Measurements from ENCODE around the gene TXNRD1. TPM values are rescaled to one million over a fixed set of nuclear protein-coding genes. Genes with fewer than 3 reads are reported as not detected.

Gene TXNRD1
- total and polyA plus RNA-seq, 11 donors, result 26.6 to 384 (median 90.8) TPM

- no peak for DNase-seq
- H3K27ac ChIP-seq, result no peak overlapping the region
Measured at GRCh38 chr12:104355630-104356029, 140.1 kb downstream of the TXNRD1 start.

GRCh38 chr12:104356231-104357115 is 140.9 kb downstream of the TXNRD1 start:
- Histone ChIP-seq H3K4me1 (peaks cover 0 to 6% (median 0%) of the 10 kb centered on the region in 12 donors), H3K27ac (no peak overlapping the region), H3K36me3 (peaks cover 0 to 26% (median 24%) of the 10 kb centered on the region in 9 donors), H3K27me3 (no peaks in the 10 kb centered on the region), H3K4me3 (no peak overlapping the region), H3K9me3 (peaks cover 0 to 10% (median 5%) of the 10 kb centered on the region in 12 donors)
- TF ChIP-seq CTCF (IDR thresholded peaks at IDR 0.05) (no peak), POLR2A (IDR thresholded peaks at IDR 0.05) (no peak)
- WGBS, 4 donors, result 78 to 81% (median 81%) methylated on average over 17 of the region's 17 CpGs
- intact Hi-C loops (cut with DNase I), result loop anchor here in 8 of 10 donors (2.0 to 5.0 kb wide), 3 partner anchors 139 to 158 kb away; partner anchors contain the start of gene TXNRD1 (in 5 of the 8)
- ATAC-seq (peak in 1 of 4 donors; percentile 6), DNase-seq (no peak)

More at GRCh38 chr12:104355630-104356029, 140.1 kb downstream of the TXNRD1 start:
- TF ChIP-seq CTCF (IDR thresholded peaks at IDR 0.05) (no peak), POLR2A (IDR thresholded peaks at IDR 0.05) (no peak)
- Histone ChIP-seq H3K27me3 (no peaks in the 10 kb centered on the region), H3K4me1 (peaks cover 0 to 3% (median 0%) of the 10 kb centered on the region in 12 donors), H3K4me3 (no peak overlapping the region), H3K9me3 (peaks cover 0 to 8% (median 5%) of the 10 kb centered on the region in 12 donors), H3K36me3 (peaks cover 0 to 34% (median 30%) of the 10 kb centered on the region in 9 donors)
- ATAC-seq, result no peak
- intact Hi-C loops (cut with DNase I), result loop anchor here in 8 of 10 donors (2.0 to 5.0 kb wide), 3 partner anchors 138 to 157 kb away; partner anchors contain the start of gene TXNRD1 (in 5 of the 8)
- WGBS, 4 donors, result 83 to 94% (median 87%) methylated on average over 3 of the region's 3 CpGs

GRCh38 chr12:104357421-104357952 is 141.9 kb downstream of the TXNRD1 start:
- DNase-seq (no peak), ATAC-seq (no peak)
- peaks cover 0 to 8% (median 0%) of the 10 kb centered on the region in 12 donors for H3K4me1 ChIP-seq
- H3K9me3 ChIP-seq, result peaks cover 0 to 10% (median 5%) of the 10 kb centered on the region in 12 donors
- WGBS, 4 donors, result 93 to 100% (median 96%) methylated on average over 1 of the region's 1 CpG
- no peaks in the 10 kb centered on the region for H3K27me3 ChIP-seq
- TF ChIP-seq POLR2A (IDR thresholded peaks at IDR 0.05) (no peak), CTCF (IDR thresholded peaks at IDR 0.05) (no peak)
- H3K27ac ChIP-seq, result no peak overlapping the region
- intact Hi-C loops (cut with DNase I), result loop anchor here in 8 of 10 donors (2.0 to 5.0 kb wide), 3 partner anchors 140 to 159 kb away; partner anchors contain the start of gene TXNRD1 (in 5 of the 8)
- peaks cover 0 to 24% (median 16%) of the 10 kb centered on the region in 9 donors for H3K36me3 ChIP-seq
- H3K4me3 ChIP-seq, result no peak overlapping the region
